Coronary artery (tissue), 2 donors: ENCODE measurements around the gene EHHADH.

ENCODE experiments used
- DNase-seq: peaks from one replicate; pipeline ENCODE4 v3.0.0-alpha.2; 2017; ENCODE audit warnings: low spot score
- H3K27ac ChIP-seq, 2 donors: fragments of 200-600 bp; sonication (generic); one replicate each; pipeline ENCODE4 v1.5.1; 2016 to 2019
- H3K4me3 ChIP-seq: fragments of 200-600 bp; sonication (generic); 2 replicates; pipeline ENCODE4 v1.5.1; 2016; ENCODE audit warnings: mild to moderate bottlenecking, moderate library complexity
- TF ChIP-seq, protein P1 (sequence below): fragments of 200-600 bp; sonication (generic); IDR thresholded peaks from one replicate; pipeline ENCODE4 v1.5.1; 2019; ENCODE audit warnings: antibody characterized with exemption

The EHHADH gene

DNA sequence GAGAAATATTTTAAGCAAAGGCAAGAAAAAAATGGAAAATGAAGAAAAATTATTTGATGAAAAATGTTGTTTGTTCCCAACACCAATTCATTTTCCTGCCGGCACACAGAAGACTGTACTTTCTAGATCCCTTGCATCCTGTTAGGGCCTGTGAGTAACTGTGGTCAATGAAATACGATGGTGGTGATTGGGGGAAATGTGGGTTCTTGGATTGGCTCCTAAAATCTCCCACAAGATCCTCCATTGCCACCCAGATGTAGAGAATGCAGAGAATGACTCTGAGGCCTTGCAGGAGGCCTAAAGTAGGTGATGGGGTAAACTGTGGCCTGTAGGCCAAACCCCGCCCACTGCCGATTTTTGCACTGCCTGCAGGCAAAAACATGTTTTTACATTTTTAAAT, 54.6 kb downstream of the EHHADH start:
- DNase-seq = no peak
- TF ChIP-seq, protein P1, sequence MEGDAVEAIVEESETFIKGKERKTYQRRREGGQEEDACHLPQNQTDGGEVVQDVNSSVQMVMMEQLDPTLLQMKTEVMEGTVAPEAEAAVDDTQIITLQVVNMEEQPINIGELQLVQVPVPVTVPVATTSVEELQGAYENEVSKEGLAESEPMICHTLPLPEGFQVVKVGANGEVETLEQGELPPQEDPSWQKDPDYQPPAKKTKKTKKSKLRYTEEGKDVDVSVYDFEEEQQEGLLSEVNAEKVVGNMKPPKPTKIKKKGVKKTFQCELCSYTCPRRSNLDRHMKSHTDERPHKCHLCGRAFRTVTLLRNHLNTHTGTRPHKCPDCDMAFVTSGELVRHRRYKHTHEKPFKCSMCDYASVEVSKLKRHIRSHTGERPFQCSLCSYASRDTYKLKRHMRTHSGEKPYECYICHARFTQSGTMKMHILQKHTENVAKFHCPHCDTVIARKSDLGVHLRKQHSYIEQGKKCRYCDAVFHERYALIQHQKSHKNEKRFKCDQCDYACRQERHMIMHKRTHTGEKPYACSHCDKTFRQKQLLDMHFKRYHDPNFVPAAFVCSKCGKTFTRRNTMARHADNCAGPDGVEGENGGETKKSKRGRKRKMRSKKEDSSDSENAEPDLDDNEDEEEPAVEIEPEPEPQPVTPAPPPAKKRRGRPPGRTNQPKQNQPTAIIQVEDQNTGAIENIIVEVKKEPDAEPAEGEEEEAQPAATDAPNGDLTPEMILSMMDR = no peak
- no peak overlapping the region for H3K4me3 ChIP-seq
- no peak overlapping the region for H3K27ac ChIP-seq

DNA sequence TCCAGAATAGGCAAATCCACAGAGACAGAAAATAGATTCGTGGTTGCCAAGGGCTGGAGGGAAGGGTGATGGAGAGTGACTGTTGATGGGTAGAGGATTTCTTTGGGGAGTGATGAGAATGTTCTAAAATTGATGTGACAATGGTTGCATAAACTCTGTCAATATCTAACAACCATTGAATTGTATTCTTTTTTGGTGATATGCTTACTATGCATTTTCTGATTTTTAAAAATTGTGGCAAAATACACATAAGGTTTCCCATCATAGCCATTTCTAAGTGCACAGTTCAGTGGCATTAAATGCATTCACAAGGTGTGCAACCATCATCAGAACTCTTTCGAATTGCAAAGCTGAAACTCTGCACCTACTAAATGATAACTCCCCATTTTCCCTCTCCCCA, 56.8 kb downstream of the EHHADH start:
- no peak overlapping the region for H3K27ac ChIP-seq
- no peak overlapping the region for H3K4me3 ChIP-seq
- no peak for DNase-seq
- TF ChIP-seq, protein P1 = no peak

DNA sequence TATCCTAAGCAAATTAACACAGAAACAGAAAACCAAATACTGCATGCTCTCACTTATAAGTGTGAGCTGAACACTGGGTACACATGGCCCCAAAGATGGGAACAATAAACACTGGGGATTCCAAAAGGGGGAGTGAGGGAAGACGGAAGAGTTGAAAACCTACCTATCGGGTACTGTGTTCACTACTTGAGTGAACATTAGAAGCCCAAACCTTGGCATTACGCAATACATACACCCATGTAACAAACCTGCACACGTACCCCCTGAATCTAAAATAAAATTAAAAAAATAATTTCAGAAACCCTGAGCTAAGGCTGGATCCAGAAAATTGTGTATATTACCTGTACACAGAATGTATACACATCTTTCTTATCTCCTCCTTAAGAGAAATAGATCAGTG, 58.2 kb downstream of the EHHADH start:
- TF ChIP-seq, protein P1 = no peak

DNA sequence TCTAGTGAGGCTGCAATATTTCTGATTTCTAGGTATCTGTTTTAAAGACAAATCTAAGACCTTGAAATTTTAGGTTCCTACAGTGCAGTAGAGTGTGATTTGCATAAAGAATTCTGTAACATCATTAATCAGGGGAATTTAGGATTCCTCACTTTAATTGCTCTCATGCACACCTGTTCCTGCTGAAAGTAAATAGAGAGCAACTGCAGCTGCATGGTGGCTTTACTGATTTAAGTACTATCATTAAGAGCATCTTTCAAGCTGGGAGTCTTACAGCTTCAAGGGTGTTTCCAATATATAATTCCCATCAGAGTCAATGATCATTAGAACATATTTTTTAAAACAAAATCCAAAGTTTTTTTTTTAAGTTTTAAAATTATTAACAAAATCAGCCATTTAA, 65.0 kb downstream of the EHHADH start:
- no peak overlapping the region for H3K27ac ChIP-seq
- TF ChIP-seq, protein P1 = no peak
- DNase-seq = no peak
- H3K4me3 ChIP-seq = no peak overlapping the region

More for the DNA sequence above, 58.2 kb downstream of the EHHADH start:
- no peak for DNase-seq
- Histone ChIP-seq H3K27ac (no peak overlapping the region), H3K4me3 (no peak overlapping the region)

DNA sequence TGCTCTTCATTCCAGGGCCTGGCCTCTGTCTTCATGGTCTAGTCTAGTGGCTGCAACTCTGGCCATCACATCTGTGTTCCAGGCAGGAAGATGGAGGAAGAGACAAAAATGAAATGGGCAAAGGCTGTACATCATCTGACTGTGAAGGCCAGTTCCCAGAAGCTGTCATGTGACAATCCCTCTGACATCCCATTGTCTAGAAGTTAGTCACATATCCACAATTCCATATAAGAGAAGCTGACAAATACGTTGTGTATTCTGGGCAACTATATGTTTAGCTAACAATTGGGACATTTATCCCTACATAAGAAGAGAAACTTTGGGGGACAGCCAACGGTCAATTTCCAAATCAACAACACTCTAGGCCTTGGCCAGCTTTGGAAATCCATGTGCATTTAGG, 66.5 kb downstream of the EHHADH start:
- DNase-seq = no peak
- H3K4me3 ChIP-seq = no peak overlapping the region
- TF ChIP-seq, protein P1 = no peak
- H3K27ac ChIP-seq = no peak overlapping the region

DNA sequence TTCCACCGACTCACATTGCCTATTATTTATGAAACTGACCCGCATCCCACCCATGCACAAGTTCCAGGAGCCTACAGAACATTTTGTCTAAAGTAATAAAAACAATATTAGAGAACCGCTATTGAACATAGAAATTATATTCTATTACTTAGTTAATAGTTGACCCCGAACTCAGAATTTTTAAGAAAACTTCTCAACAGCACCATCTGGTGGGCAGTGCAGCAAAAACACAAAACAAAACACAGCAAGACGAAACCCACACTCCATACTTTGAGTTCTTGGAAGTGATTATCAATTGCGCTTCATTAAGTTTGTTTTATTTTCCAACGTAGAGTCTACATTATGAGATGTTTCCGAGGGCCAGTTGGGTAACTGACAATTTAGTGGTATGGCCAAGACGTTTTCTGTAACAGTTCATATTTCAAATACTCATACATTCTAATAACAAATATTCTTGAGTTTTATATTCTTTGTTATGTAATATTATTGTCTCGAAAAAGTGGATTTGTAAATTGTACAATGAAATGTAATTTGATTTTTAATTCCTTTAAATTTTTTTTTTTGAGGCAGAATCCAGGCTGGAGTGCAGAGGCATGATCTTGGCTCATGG, 77.0 kb downstream of the EHHADH start:
- Histone ChIP-seq H3K4me3 (no peak overlapping the region), H3K27ac (no peak overlapping the region)
- TF ChIP-seq, protein P1 = peak; percentile 50
- DNase-seq = no peak

DNA sequence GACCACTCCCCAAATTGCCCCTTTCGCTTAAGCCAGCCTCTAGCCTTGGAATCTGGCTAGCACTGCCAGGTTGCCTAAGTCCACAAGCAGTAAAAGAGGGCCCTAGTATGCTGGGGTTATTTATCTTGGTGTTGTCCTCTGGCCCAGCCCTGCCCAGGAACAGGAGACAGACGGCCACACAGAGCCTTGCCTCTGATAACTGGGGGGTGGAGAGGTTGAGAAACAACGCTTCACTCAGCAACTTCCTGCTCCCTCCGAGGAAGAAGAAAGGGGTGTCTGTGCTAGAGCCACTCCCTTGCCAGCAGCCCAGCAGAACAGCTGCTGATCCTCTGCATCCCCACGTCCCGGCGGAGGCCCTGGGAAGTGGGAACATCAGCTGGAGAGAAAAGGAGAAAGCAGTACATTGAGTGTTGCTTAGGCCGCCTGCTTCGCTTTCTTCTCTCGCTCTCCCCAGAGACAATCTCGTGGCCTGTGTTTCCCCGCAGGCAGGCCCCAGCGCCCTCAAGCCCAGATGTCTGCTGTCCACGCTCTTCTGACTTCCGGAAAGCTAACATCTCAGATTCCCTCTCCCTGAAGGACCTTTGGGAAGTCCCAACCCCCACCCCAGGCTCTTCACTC, 78.4 kb downstream of the EHHADH start:
- Histone ChIP-seq H3K27ac (peak overlapping the region in 1 of 2 donors; percentile 12), H3K4me3 (no peak overlapping the region)
- no peak for DNase-seq
- TF ChIP-seq, protein P1 = no peak
